HepG2 (cell line): Measurements from ENCODE around the gene ZNF77. TPM values are rescaled to one million over a fixed set of nuclear protein-coding genes. Genes with fewer than 3 reads are reported as not detected.

Experiments used
- ATAC-seq: fragments of 200-7000 bp; cut with Tn5 transposase; 3 replicates; pipeline ENCODE4 v1.9.1; 2020; ENCODE audit warnings: mild to moderate bottlenecking, moderate library complexity
- BruUV-seq: library from RNA; stranded (reverse); fragments of 400-500 nt; replicated peaks from 2 replicates; lab custom pipeline; 2021; lab: Mats Ljungman, UMichigan
- CTCF ChIA-PET: fragments of 300-600 bp; formaldehyde crosslinking; extraction: SDS; loops from one replicate; lab custom pipeline; 2021; ENCODE audit warnings: low total read pairs, inconsistent platforms, low intra/inter-chr PET ratio; lab: Yijun Ruan, JAX
- POLR2A ChIA-PET: fragments of 350-600 bp; sonication (Branson Sonifier 250); formaldehyde crosslinking; loops from one replicate; lab custom pipeline; 2020; ENCODE audit warnings: antibody characterized with exemption, inconsistent platforms; lab: Yijun Ruan, JAX
- DNase-seq: peaks from one replicate; pipeline ENCODE4 v3.0.0-alpha.2; 2015; ENCODE audit warnings: low spot score
- FAIRE-seq: peaks from 3 replicates; lab custom pipeline; 2011; peaks lifted over from hg19 to GRCh38; lab: Jason Lieb, UNC
- H2AFZ ChIP-seq: one replicate; pipeline ENCODE4 v1.6.1; 2011; ENCODE audit warnings: low read length, inconsistent platforms
- H3K27ac ChIP-seq: fragments of 300-600 bp; 3 replicates; pipeline ENCODE4 v1.8.0; 2011; ENCODE audit warnings: mixed run types, mild to moderate bottlenecking, mixed read lengths, low read length, inconsistent platforms; ENCODE audit not compliant: insufficient read depth; ENCODE audit errors: extremely low read length
- H3K27me3 ChIP-seq, 2 experiments: fragments of 200-600 bp in 1 of 2; 2 replicates in 1 of 2; 3 replicates in 1 of 2; pipeline versions ENCODE4 v1.6.0 to v1.8.0; 2011; ENCODE audit warnings: low read length in 2 of 2, mild to moderate bottlenecking in 2 of 2, moderate library complexity in 2 of 2, inconsistent platforms in 1 of 2; ENCODE audit not compliant: insufficient read depth in 2 of 2, control insufficient read depth in 1 of 2
- H3K36me3 ChIP-seq, 2 experiments: fragments of 200-600 bp in 1 of 2; replicated peaks in 1 of 2; 2 replicates in 1 of 2; 3 replicates in 1 of 2; pipeline versions ENCODE4 v1.5.1 to v1.8.0; 2011; ENCODE audit warnings: low read length in 2 of 2, inconsistent platforms in 1 of 2; ENCODE audit not compliant: insufficient read depth in 2 of 2, control insufficient read depth in 1 of 2
- H3K4me1 ChIP-seq: 2 replicates; pipeline ENCODE4 v1.5.1; 2012; ENCODE audit warnings: low read length, inconsistent platforms; ENCODE audit not compliant: insufficient read depth
- H3K4me2 ChIP-seq: 2 replicates; pipeline ENCODE4 v1.6.0; 2011; ENCODE audit warnings: low read depth, low read length, inconsistent platforms
- H3K4me3 ChIP-seq, 3 experiments: fragments of 200-600 bp in 1 of 3; sonication (generic), shearing (Covaris generic) in 1 of 3; replicated peaks in 1 of 3; 2 replicates each; pipeline ENCODE4 v1.5.1; 2011 to 2016; ENCODE audit warnings: low read length in 3 of 3, inconsistent platforms in 2 of 3, low read depth in 2 of 3, mild to moderate bottlenecking in 2 of 3, control low read depth in 1 of 3, mixed read lengths in 1 of 3; ENCODE audit not compliant: insufficient read depth in 1 of 3
- H3K79me2 ChIP-seq: one replicate; pipeline ENCODE4 v1.6.1; 2011; ENCODE audit warnings: low read length, inconsistent platforms; ENCODE audit not compliant: insufficient read depth
- H3K9ac ChIP-seq: 2 replicates; pipeline ENCODE4 v1.6.0; 2011; ENCODE audit warnings: mild to moderate bottlenecking, low read depth, low read length, inconsistent platforms; ENCODE audit not compliant: insufficient read depth
- H3K9me3 ChIP-seq: 2 replicates; pipeline ENCODE4 v1.5.1; 2012; ENCODE audit warnings: mild to moderate bottlenecking, low read length
- H4K20me1 ChIP-seq: 2 replicates; pipeline ENCODE4 v1.6.0; 2011; ENCODE audit warnings: inconsistent platforms, mild to moderate bottlenecking, low read length, moderate library complexity; ENCODE audit not compliant: insufficient read depth
- CAMTA2 ChIP-seq: sonication (generic); formaldehyde crosslinking; IDR thresholded peaks from 2 replicates; pipeline ENCODE4 v1.4.0; 2020; ENCODE audit warnings: mild to moderate bottlenecking, missing genetic modification reagents, borderline replicate concordance
- KDM5B ChIP-seq: sonication (generic); formaldehyde crosslinking; IDR thresholded peaks from 2 replicates; pipeline ENCODE4 v1.4.0; 2020; ENCODE audit warnings: missing genetic modification reagents, mild to moderate bottlenecking, borderline replicate concordance
- NR1H2 ChIP-seq: sonication (generic); formaldehyde crosslinking; IDR thresholded peaks from 2 replicates; pipeline ENCODE4 v1.8.1; 2022; ENCODE audit warnings: low read depth, missing genetic modification reagents, borderline replicate concordance
- ZBTB7A ChIP-seq: sonication (generic); formaldehyde crosslinking; IDR thresholded peaks from 2 replicates; pipeline ENCODE4 v1.8.0; 2022; ENCODE audit warnings: mild to moderate bottlenecking, missing genetic modification reagents
- ZFY ChIP-seq: sonication (generic); formaldehyde crosslinking; IDR thresholded peaks from 2 replicates; pipeline ENCODE4 v1.4.0; 2020; ENCODE audit warnings: missing genetic modification reagents
- ZNF543 ChIP-seq: sonication (generic); formaldehyde crosslinking; IDR thresholded peaks from 2 replicates; pipeline ENCODE4 v1.4.0; 2020; ENCODE audit warnings: mild to moderate bottlenecking, missing genetic modification reagents
- WGBS: methylation state at CpG from one replicate; pipeline ENCODE4 v1.1.6; 2017; ENCODE audit warnings: low lambda C conversion rate; 5-methylcytosine and 5-hydroxymethylcytosine counted together
- in situ Hi-C: cut with HindIII; loops from 2 replicates; pipeline ENCODE4 v1.10.0; 2017; ENCODE audit warnings: low pct_unique_long_range_greater_than_20kb; ENCODE audit not compliant: extremely low pct_ligation_motif_present
- intact Hi-C: fragments of 100-400 bp; cut with micrococcal nuclease; formaldehyde crosslinking; loops from one replicate; pipeline ENCODE4 v1.10.0; 2022; ENCODE audit not compliant: unreplicated experiment
- polyA plus RNA-seq, 8 experiments: library from polyadenylated mRNA; depleted of rRNA in 3 of 8; stranded (reverse) in 7 of 8; unstranded in 1 of 8; fragments of >200 nt; fragmentation: Illumina TruSeq in 4 of 8; extraction: Trizol in 4 of 8; gene quantifications; 2 replicates each; pipeline versions ENCODE4 v1.2.1 to v1.2.3, GENCODE V29; 2011 to 2016; ENCODE audit warnings: low read depth in 4 of 8, missing spikeins in 1 of 8, mixed read lengths in 1 of 8; ENCODE audit not compliant: insufficient read depth in 1 of 8
- total RNA-seq, 5 experiments: library from RNA; depleted of rRNA; stranded (reverse); fragments of >200 nt; fragmentation: Illumina TruSeq; extraction: Trizol; gene quantifications; 2 replicates each; pipeline ENCODE4 v1.2.3, GENCODE V29; 2016; ENCODE audit warnings: low read depth in 1 of 5
- TF ChIP-seq, protein P1 (sequence below): sonication (generic); formaldehyde crosslinking; IDR thresholded peaks from 2 replicates; pipeline ENCODE4 v1.5.0; 2020; ENCODE audit warnings: missing genetic modification reagents

The ZNF77 gene
- total and polyA plus RNA-seq, 2 of the 13 experiments (the other 11 are each of a cell fraction or from before 2014, with no cell fraction given): 7.1 to 11.5 TPM

DNA sequence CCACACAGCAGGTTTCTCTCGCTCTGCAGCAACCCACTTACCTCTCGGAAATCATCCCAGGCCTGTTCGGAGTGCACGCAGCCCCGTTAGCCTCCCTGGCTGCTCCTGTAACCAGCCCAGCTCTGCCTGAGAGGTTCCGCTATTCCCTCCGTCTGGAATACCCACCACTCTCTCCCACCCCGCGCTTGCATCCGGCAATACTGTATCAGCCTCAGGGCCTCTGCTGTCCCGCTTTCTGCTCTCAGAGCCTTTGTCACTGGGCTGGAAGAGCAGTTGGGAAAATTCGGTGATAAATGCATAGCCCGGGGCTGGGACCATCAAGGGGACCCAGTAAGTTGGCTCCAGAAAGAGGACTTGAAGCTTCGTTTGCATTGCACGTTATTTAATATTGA is 31.8 kb upstream of the ZNF77 start:
- DNase-seq (no peak), FAIRE-seq (no peak), ATAC-seq (peak; percentile 48)
- peak overlapping the region; percentile 47 to 78 (median 59) for H3K4me3 ChIP-seq
- ChIA-PET POLR2A (interaction anchor here (0.6 to 2.7 kb wide), 4 partner anchors 26 to 60 kb away, joined by 3 to 10 read pairs (median 6); no protein-coding TSS in a partner anchor), CTCF (no interaction called here)
- WGBS: under 1% methylated on average over 15 of the region's 15 CpGs
- intact Hi-C loops (loop anchor here (5.0 kb wide), 1 partner anchor 116 kb away; the partner anchor contains the start of gene GNA11), in situ Hi-C loops (no loop called here)
- no peaks in the 10 kb centered on the region for H3K36me3 ChIP-seq
- TF ChIP-seq ZFY (CRISPR knock-in tag) (peak; percentile 16; the same call in 1 of the 2 replicates), ZBTB7A (peak; percentile 55; the same call in 1 of the 2 replicates), ZNF543 (CRISPR knock-in tag) (no peak), CAMTA2 (CRISPR knock-in tag) (peak; percentile 18; the same call in 1 of the 2 replicates), NR1H2 (CRISPR knock-in tag) (peak; percentile 64; the same call in 1 of the 2 replicates), KDM5B (CRISPR knock-in tag) (no peak)
- TF ChIP-seq, protein P1, sequence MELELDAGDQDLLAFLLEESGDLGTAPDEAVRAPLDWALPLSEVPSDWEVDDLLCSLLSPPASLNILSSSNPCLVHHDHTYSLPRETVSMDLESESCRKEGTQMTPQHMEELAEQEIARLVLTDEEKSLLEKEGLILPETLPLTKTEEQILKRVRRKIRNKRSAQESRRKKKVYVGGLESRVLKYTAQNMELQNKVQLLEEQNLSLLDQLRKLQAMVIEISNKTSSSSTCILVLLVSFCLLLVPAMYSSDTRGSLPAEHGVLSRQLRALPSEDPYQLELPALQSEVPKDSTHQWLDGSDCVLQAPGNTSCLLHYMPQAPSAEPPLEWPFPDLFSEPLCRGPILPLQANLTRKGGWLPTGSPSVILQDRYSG (CRISPR knock-in tag): 0 out of 2 replicates have a peak, but pooled peaks have one; percentile 17
- peak overlapping the region; percentile 96 for H3K4me2 ChIP-seq
- H3K27ac ChIP-seq: no peak overlapping the region
- peak overlapping the region; percentile 17 for H2AFZ ChIP-seq
- peaks cover 0 to 22% of the 10 kb centered on the region in 2 experiments; a peak in 4 of 5 replicates for H3K27me3 ChIP-seq
- H3K9me3 ChIP-seq: no peaks in the 10 kb centered on the region
- peak overlapping the region; percentile 53 for H3K9ac ChIP-seq
- no peaks in the 10 kb centered on the region for H4K20me1 ChIP-seq
- BruUV-seq: no TSS peak
- H3K4me1 ChIP-seq: peaks cover 57% of the 10 kb centered on the region
- no peaks in the 10 kb centered on the region for H3K79me2 ChIP-seq
